Urinary bladder (tissue), 4 donors: ENCODE results near the gene ASIC2. TPM values are rescaled to one million over a fixed set of nuclear protein-coding genes. Genes with fewer than 3 reads are reported as not detected.

Experiments used
- DNase-seq: peaks from one replicate; pipeline ENCODE4 v3.0.0-alpha.2; 2015; ENCODE audit errors: extremely low spot score
- H3K27ac ChIP-seq: one replicate; pipeline ENCODE4 v1.5.1; 2013; ENCODE audit warnings: low read depth, mild to moderate bottlenecking, moderate library complexity
- H3K36me3 ChIP-seq: one replicate; pipeline ENCODE4 v1.6.1; 2013; ENCODE audit warnings: mild to moderate bottlenecking, moderate library complexity; ENCODE audit not compliant: insufficient read depth
- H3K4me1 ChIP-seq: one replicate; pipeline ENCODE4 v1.6.1; 2013; ENCODE audit warnings: mild to moderate bottlenecking, moderate library complexity; ENCODE audit not compliant: insufficient read depth
- H3K4me3 ChIP-seq: one replicate; pipeline ENCODE4 v1.5.1; 2013; ENCODE audit warnings: low read depth, low read length
- WGBS: extraction: QIAGEN DNeasy Blood & Tissue Kit; methylation state at CpG from one replicate; pipeline ENCODE4 v1.1.7; 2013; 5-methylcytosine and 5-hydroxymethylcytosine counted together
- polyA plus RNA-seq: library from polyadenylated mRNA; stranded (reverse); fragments of 200-250 nt; gene quantifications from one replicate; pipeline ENCODE4 v1.2.3, GENCODE V29; 2013
- total RNA-seq: library from RNA; depleted of rRNA; stranded (reverse); fragments of >200 nt; gene quantifications from one replicate; pipeline ENCODE4 v1.2.3, GENCODE V29; 2014
- donor health status: healthy with polysubstance abuse.
- donor health status: healthy.

Gene ASIC2
- total and polyA plus RNA-seq, 2 donors, result 0.09 to 1.1 TPM

DNA sequence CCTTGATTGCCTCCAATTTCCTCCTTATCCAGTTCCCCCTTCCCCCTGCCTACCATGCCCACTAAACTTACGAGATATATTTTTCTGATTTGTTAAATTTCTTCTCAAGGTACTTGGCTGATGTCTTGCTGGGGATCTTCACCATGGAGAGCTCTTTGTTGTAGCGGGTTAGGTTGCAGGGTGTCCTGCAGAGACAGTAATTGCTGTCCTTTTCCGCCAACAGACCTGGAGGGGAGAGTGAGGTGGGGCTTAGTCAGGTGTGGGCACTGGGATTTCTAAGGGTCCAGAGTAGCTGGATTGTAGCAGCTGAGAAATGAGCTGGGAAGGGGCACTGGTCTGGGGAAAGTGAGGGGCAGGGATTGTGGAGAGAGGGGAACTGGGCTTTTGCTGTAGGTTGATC lies 269.3 kb downstream of the ASIC2 start:
- Histone ChIP-seq H3K4me3 (no peak overlapping the region), H3K4me1 (no peaks in the 10 kb centered on the region), H3K27ac (no peak overlapping the region), H3K36me3 (no peaks in the 10 kb centered on the region)
- DNase-seq, result no peak
- 80% methylated on average over 3 of the region's 3 CpGs for WGBS

DNA sequence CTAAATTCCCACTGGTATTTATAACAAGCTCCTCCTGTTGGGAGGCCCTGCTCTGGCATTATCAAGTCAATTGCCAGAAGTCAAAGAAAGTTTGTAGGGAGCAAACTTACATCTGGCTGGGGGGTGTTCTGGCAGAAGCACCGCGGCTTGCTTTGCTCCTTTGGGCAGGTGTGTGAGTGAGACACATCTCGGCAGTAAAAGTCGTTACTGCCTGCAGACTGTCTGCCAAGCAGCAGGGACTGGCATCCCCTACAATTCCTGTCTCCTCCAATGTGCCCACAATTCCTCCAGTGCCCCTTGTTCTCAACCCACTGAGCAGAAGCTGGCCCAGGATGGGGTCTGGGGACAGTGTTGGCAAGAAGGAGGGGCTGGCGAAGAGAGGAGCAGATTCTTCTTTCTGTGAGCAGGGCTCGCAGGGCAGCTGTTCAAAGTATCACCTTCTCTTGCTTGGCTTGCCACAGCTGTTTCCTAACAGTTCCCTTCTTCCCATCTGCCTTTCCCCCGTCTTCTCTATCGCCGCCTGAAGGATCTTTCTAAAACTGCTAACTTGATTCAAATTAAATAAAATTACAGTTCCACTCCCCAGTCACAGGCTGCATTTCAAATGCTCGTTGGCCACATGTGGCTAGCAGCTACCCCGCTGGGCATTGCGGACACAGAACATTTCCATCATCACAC lies 271.2 kb downstream of the ASIC2 start:
- 66% methylated on average over 12 of the region's 12 CpGs for WGBS
- DNase-seq, result no peak

DNA sequence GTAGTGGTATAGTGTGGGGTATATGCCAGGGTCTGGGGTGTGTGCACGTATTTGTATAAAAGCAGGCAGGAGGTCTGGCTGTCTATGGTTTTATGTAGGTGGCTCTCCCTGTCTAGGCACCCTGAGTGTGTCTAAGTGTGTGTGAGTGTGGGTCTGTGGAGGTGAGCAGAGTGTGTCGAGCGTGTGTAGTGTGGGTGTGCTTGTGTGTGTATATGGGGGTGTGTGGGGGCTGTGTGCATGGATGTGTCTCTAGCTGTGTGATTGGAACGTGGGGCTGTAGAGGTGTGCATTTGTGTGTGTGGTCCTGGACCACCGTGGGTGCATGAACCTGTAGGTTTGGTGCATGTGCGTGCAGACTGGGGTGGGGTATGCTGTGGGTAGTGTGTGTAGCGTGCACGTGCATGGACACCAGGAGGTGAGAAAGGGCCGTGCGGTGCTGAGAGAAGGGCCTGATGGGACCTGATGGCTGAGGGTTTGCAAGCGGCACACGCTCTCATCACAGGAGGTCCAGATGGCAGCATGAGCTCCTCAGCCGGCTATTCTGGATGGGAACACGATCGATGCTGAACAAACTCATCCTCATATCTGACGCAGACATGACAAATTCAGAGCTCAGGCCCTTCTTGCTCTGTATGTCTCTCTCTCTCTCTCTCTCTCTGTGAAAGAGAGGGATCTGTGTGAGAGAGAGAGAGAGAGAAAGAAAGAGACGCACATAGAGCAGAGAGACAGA lies 273.8 kb downstream of the ASIC2 start:
- DNase-seq, result no peak
- 88% methylated on average over 17 of the region's 17 CpGs for WGBS
- Histone ChIP-seq H3K27ac (no peak overlapping the region), H3K4me3 (no peak overlapping the region), H3K4me1 (no peaks in the 10 kb centered on the region), H3K36me3 (no peaks in the 10 kb centered on the region)

More for the DNA sequence above, 271.2 kb downstream of the ASIC2 start:
- Histone ChIP-seq H3K4me1 (no peaks in the 10 kb centered on the region), H3K4me3 (no peak overlapping the region), H3K27ac (no peak overlapping the region), H3K36me3 (no peaks in the 10 kb centered on the region)

GRCh38 chr17:33017366-33017765 lies 275.7 kb downstream of the ASIC2 start:
- no peaks in the 10 kb centered on the region for H3K36me3 ChIP-seq
- no peak for DNase-seq
- H3K4me1 ChIP-seq, result no peaks in the 10 kb centered on the region
- whole genome bisulfite sequencing, result 95% methylated on average over 5 of the region's 5 CpGs
- no peak overlapping the region for H3K27ac ChIP-seq
- no peak overlapping the region for H3K4me3 ChIP-seq

- Histone ChIP-seq H3K36me3 (no peaks in the 10 kb centered on the region), H3K4me1 (no peaks in the 10 kb centered on the region), H3K27ac (no peak overlapping the region), H3K4me3 (no peak overlapping the region)
- WGBS, result 77% methylated on average over 6 of the region's 6 CpGs
- DNase-seq, result no peak
Measured at GRCh38 chr17:33016920-33017319, 276.2 kb downstream of the ASIC2 start.

GRCh38 chr17:33015716-33016346 lies 277.3 kb downstream of the ASIC2 start:
- no peaks in the 10 kb centered on the region for H3K4me1 ChIP-seq
- no peaks in the 10 kb centered on the region for H3K36me3 ChIP-seq
- 76% methylated on average over 9 of the region's 9 CpGs for WGBS
- DNase-seq, result no peak
- H3K4me3 ChIP-seq, result no peak overlapping the region
- H3K27ac ChIP-seq, result no peak overlapping the region

DNA sequence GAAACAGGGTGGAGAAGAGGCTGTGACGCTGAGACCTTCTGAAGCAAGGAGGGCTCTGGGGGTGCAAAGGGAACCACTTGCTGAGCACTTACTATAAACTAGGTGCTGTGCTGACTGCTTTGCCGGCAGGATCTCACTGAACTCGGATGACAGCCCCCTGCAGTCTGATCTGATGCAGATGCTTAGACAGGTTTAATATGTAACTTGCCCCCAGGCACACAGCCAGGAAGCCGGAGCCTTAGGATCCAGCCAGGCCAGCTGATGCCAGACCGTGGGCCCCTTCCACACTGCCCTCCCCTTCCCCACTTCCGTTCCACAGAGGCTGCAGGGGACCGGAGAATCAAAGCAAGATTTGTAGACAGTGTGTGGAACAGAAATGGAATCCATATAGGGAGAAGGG lies 278.3 kb downstream of the ASIC2 start:
- Histone ChIP-seq H3K4me1 (no peaks in the 10 kb centered on the region), H3K27ac (no peak overlapping the region), H3K36me3 (no peaks in the 10 kb centered on the region), H3K4me3 (no peak overlapping the region)
- DNase-seq, result no peak
- 31% methylated on average over 7 of the region's 7 CpGs for WGBS

DNA sequence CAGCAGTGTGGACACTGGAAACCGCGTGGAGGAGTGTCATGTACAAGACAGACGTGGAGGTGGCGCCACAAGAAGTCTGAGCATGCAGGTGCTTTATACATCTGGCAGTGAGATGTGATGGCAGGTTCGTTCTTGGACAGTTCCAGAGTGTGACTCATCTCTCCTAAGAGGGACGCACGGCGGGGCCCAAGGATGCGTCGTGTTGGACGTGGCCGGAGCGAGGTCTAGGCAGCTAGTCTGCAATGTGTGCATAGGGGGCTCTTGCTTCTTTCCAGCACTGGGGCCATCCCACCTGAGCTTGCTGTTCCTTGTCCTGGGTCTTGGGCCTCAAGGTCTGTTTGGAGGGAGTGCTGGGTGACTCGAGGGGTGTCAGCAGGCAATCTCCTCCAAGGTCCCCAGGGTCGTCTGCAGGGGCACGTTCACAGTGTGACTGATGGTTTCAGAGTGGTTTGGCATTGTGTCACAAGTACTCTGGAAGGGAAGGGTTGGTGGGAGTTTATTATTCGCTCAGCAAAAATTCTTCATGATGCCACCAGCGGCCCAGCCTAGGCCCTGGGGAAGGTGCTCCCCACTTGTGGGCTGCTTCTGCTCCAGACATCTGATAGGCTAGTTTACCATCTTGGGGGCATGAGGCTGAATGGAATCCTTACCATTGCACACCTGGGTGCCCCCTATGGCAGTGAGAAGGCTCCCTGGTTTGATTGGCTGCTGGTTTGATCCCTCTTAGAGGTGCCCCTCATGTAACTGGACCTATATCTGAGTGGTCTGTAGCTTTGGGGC lies 279.3 kb downstream of the ASIC2 start:
- Histone ChIP-seq H3K4me3 (no peak overlapping the region), H3K36me3 (no peaks in the 10 kb centered on the region), H3K4me1 (no peaks in the 10 kb centered on the region), H3K27ac (no peak overlapping the region)
- WGBS, result 90% methylated on average over 18 of the region's 18 CpGs
- DNase-seq, result no peak

- no peaks in the 10 kb centered on the region for H3K36me3 ChIP-seq
- peak; percentile 17 for DNase-seq
- H3K27ac ChIP-seq, result no peak overlapping the region
- 51% methylated on average over 8 of the region's 8 CpGs for WGBS
- H3K4me3 ChIP-seq, result no peak overlapping the region
- H3K4me1 ChIP-seq, result no peaks in the 10 kb centered on the region
Measured at GRCh38 chr17:33012522-33013033, 280.5 kb downstream of the ASIC2 start.

GRCh38 chr17:33009636-33010035 lies 283.5 kb downstream of the ASIC2 start:
- H3K27ac ChIP-seq, result no peak overlapping the region
- WGBS, result 80% methylated on average over 9 of the region's 9 CpGs

DNA sequence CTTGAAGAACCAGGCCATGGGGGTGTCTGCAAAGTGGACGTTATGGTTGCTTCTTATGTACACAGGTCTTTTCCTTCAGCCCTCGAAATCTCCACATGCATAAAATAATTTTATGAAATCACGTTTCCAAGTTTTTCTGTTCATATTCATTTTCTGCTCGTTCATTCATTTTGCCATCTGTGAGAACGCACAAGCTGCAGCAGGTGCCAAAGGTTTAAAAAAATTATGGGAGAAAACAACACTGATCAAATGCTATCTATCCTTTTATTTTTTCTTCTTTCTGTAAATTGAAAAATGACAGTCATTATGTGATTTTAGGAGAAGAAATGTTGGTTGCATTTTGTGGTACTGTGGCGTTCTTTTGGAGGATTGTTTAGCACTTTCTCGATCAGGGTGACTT lies 285.9 kb downstream of the ASIC2 start:
- Histone ChIP-seq H3K27ac (no peak overlapping the region), H3K4me1 (no peaks in the 10 kb centered on the region), H3K4me3 (no peak overlapping the region), H3K36me3 (no peaks in the 10 kb centered on the region)
- no peak for DNase-seq
- WGBS, result 82% methylated on average over 7 of the region's 7 CpGs

More at GRCh38 chr17:33009636-33010035, 283.5 kb downstream of the ASIC2 start:
- Histone ChIP-seq H3K36me3 (no peaks in the 10 kb centered on the region), H3K4me3 (no peak overlapping the region), H3K4me1 (no peaks in the 10 kb centered on the region)
- no peak for DNase-seq

DNA sequence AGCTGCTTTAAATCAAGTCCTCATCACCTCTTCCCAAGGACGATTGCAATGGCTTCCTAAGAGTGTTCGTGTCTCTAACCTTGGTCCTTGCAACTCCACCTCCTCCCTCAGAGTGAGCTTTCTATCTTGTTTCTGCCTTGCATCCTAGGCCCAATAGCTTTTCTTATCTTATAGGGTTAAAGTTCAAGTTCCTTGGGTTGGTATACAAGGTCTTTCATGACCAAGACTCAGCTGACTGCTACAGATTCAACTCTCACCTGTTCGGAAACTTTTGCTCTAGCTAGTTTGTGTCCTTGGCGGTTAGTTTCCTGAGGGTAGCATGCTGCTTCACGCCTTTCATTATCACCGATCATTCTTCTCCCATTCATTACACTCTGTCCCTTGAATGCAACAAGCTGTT lies 290.8 kb downstream of the ASIC2 start:
- H3K27ac ChIP-seq, result no peak overlapping the region
- no peaks in the 10 kb centered on the region for H3K4me1 ChIP-seq
- no peak for DNase-seq
- no peaks in the 10 kb centered on the region for H3K36me3 ChIP-seq
- no peak overlapping the region for H3K4me3 ChIP-seq
- 77% methylated on average over 6 of the region's 6 CpGs for WGBS

DNA sequence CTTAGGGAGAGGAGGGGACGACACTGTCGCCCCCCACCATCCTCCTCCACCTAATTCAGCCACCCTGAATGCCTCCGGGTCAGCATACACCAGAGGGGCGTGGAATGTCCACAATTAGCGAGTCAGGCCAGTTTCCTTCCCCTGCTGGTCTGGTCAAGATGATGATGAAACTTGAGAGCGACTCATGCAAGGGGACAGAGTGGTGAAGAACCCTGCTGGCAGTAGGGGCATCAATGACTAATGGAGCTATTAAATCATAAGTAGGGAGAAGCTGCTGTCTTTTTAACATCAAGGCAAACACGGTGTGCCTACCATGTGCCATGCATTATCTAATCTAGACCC lies 294.2 kb downstream of the ASIC2 start:
- 48% methylated on average over 7 of the region's 7 CpGs for WGBS
- DNase-seq, result no peak
- Histone ChIP-seq H3K4me1 (no peaks in the 10 kb centered on the region), H3K27ac (no peak overlapping the region), H3K4me3 (no peak overlapping the region), H3K36me3 (no peaks in the 10 kb centered on the region)
